ENCODE data around the gene LEMD2. TPM values are rescaled to one million over a fixed set of nuclear protein-coding genes. Genes with fewer than 3 reads are reported as not detected.
"Not testable (repeated sequence)": the region's sequence is repeated elsewhere in the genome, so short reads cannot be mapped to it uniquely, and the experiment has no call there.

Gene LEMD2
- polyA plus RNA-seq (ENCODE audit: insufficient read length in 12 of 12) = 10 to 100 TPM in 11 of 12 donors, not detected in 1; 34.3 to 70.2 (median 40.5) TPM
- long read RNA-seq, donor 1, transcript LEMD2-201 (9 exons, 2,958 nt) = major isoform, 8 of 21 reads
- long read RNA-seq, donor 1, partial matches to known transcripts = 12 of 21 reads
- long read RNA-seq, donor 1, other reads (novel, unspliced or antisense) = 0 of 21 reads
- long read RNA-seq, donor 2, transcript LEMD2-201 (9 exons, 2,958 nt) = major isoform, 7 of 7 reads
- long read RNA-seq, donor 2, partial matches to known transcripts = 0 of 7 reads
- long read RNA-seq, donor 2, other reads (novel, unspliced or antisense) = 0 of 7 reads
- long read RNA-seq, donor 3, transcript LEMD2-201 (9 exons, 2,958 nt) = major isoform, 5 of 8 reads
- long read RNA-seq, donor 3, partial matches to known transcripts = 0 of 8 reads
- long read RNA-seq, donor 3, other reads (novel, unspliced or antisense) = 0 of 8 reads
- long read RNA-seq, donor 4, partial matches to known transcripts = 0 of 2 reads
- long read RNA-seq, donor 4, other reads (novel, unspliced or antisense) = 0 of 2 reads
- long read RNA-seq, donor 5, transcript LEMD2-201 (9 exons, 2,958 nt) = major isoform, 16 of 17 reads
- long read RNA-seq, donor 5, partial matches to known transcripts = 0 of 17 reads
- long read RNA-seq, donor 5, other reads (novel, unspliced or antisense) = 0 of 17 reads
- long read RNA-seq, donor 6, transcript LEMD2-201 (9 exons, 2,958 nt) = major isoform, 11 of 11 reads
- long read RNA-seq, donor 6, partial matches to known transcripts = 0 of 11 reads
- long read RNA-seq, donor 6, other reads (novel, unspliced or antisense) = 0 of 11 reads
- long read RNA-seq, donor 7, partial matches to known transcripts = 10 of 10 reads
- long read RNA-seq, donor 7, other reads (novel, unspliced or antisense) = 0 of 10 reads
- long read RNA-seq, donor 8, transcript LEMD2-201 (9 exons, 2,958 nt) = major isoform, 11 of 11 reads
- long read RNA-seq, donor 8, partial matches to known transcripts = 0 of 11 reads
- long read RNA-seq, donor 8, other reads (novel, unspliced or antisense) = 0 of 11 reads
- long read RNA-seq, donor 9, transcript LEMD2-201 (9 exons, 2,958 nt) = major isoform, 7 of 18 reads
- long read RNA-seq, donor 9, partial matches to known transcripts = 11 of 18 reads
- long read RNA-seq, donor 9, other reads (novel, unspliced or antisense) = 0 of 18 reads
- long read RNA-seq, donor 10, transcript LEMD2-201 (9 exons, 2,958 nt) = major isoform, 10 of 13 reads
- long read RNA-seq, donor 10, partial matches to known transcripts = 0 of 13 reads
- long read RNA-seq, donor 10, other reads (novel, unspliced or antisense) = 0 of 13 reads
- long read RNA-seq, donor 11, transcript LEMD2-201 (9 exons, 2,958 nt) = major isoform, 6 of 12 reads
- long read RNA-seq, donor 11, partial matches to known transcripts = 5 of 12 reads
- long read RNA-seq, donor 11, other reads (novel, unspliced or antisense) = 0 of 12 reads

DNA sequence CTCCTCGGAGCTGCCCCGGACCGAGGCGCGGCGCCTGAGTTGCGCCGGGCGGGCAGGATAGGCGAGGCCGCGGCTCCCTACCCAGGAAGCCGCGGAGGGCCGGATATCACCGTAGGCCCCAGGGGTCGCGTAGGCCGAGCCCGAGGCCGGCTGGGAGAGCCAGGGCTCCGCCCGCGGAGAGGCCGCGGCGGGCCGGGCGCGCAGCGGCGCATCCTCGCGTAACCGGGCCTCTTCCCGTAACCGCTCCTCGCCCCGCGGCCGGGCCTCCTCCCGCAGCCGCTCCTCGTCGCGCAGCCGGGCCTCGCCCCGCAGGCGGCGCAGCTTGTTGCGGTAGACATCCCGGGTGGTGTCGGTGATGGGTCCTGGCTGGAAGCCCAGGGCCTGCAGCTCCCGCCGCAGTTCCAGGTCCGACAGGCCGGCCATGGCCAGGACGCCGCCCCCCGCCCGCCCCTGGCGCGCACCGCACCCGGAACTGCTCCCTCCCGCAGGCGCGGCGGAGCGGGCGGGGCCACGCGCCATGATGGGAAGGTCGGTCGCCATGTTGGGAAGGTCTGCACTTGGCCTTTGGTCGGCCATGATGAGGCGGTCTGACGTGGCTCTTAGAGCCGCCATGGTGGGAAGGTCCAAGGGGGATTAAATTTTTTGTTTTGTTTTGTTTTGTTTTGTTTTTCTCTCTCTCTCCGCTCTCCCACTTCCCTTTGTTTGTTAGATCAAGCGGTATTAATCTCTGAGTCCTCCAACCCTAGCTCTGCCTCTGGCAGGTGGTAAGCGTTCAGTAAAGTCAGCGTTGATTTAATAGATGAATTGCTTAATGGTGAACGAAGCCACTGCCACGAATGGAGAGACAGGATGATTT lies at the start of gene LEMD2:
Gene LEMD2 (minus strand): TSS at position 437 of the 856 bp plus-strand sequence. CDS start 14 bp downstream, at position 423.
- peak; percentile 96 for DNase-seq

DNA sequence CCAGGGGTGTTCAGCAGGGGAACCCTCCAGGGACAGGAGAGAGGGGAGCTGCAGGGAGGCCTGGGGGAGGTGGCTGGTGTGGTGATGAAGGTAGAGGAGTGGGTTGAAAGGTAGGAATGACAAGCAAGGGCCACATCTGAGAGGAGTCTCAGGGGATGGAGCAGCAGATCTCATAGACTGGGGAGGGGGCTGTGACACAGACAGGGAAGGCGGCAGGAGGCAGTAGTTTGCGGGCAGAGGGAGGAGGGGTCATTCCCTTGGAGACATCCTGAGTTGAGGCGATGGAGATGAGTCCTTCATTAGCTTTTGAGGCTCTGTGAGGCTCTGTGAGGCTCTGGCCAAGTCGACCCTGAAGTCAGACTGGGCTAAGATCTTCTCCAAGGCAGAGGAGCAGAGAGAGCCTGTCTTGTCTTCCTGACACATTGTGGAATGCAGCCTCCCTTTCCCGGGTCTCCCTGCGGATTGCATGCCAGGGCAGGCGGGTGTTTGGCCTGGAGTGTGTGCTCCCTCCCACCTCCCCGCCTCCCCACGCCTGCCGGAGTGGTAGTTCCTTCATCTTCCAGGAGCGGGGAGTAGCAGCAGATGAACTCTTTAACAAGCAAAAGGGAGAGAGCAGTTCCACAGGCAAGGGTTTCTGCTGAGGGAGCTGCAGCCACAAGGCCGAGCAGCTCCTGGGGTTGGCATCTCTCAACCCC lies 49.2 kb upstream of the LEMD2 start:
- no peak for DNase-seq

DNA sequence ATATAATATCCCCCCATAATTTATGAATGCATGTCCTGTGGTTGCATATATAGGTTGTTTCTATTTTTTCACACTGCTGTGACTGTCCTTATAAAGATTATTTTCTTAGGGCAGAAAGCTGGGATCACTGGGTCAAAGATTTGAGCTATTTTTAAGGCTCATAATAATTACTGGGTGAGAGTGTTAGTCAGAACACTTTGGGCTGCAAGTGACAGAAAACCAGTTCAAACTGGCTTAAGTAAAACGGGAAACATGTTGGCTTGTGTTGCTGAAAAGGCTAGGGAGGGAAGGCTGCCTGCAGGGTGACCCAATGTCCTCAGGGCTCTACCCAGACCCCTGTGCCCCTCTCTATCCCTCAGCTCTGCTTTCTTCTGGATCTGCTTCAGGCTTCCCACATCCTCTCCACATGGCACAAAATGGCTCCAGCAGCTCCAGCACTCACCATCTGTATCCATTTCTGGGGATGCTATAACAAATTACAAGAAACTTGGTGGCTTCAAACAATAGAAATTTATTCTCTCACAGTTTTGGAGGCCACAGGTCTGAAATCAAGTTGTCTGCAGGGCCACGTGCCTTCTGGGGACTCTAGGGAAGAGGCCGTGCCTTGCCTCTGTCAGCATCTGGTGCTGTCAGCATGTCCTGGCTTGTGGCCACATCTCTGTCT lies 48.0 kb upstream of the LEMD2 start:
- no peak for DNase-seq

DNA sequence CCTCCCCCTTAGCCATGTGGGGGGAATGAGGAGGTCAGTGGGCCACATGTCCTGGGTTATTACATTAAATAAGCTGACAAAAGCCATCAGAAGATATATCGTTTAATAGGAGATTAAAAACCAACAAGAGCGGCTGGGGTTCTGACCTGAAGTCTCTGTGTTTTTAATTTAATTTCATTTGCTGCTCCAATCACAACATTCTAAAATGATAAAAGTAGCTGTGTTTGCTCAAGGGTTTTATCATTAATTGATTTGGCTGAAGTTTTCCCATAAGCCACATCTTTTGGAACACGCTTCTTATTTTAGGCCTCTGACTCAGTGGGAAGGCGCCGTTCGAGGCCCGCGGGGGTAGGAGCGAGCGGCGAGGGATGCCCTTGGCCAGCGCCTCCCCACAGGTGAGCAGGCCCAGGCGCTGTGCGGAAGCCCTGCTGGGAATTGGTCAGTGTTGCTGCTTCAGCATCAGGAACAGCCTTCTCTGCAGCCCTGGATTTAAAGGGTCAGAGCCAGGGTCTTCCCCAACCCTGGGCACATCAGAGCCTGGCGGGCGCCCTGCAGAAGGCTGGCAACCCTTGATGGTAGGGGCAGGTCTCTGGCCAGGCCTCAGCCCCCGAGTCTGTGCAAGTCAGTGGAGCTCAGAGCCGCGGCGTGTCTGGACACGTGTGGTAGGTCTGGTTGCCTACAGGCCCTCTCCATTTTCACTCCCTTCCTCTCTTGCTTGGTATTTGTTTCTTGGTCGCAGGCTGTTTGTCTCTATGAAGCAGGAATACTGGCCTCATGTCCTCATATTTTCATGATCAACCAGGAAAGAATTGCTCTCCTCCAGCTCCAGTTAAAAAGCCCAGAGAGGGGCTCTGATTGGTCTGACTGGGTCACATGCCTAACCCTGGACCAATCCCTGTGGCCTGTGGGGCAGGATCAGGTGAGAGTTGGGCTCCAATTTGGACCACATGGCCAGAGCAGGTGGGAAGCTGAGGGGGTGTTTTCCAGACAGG lies 45.8 kb upstream of the LEMD2 start:
- no peak for DNase-seq

DNA sequence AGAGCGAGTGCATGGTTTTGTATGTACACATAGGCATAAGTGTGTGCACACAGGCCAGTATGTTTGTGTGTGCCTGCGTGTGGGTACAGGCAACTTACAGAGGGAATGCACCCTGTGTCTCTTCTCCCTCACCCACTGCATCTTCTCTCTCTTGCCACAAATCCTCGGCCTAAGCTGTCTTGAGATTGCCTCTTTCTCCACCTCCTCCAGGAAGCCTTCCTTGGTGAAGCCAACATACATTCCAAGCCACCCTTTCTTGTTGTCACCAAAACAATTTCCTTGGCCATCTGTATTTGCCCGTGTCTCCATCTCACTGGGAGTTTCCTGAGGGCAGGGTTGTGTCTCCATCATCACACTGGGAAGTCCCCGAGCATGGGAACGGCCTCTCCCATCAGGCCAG lies 44.7 kb upstream of the LEMD2 start:
- DNase-seq = no peak

DNA sequence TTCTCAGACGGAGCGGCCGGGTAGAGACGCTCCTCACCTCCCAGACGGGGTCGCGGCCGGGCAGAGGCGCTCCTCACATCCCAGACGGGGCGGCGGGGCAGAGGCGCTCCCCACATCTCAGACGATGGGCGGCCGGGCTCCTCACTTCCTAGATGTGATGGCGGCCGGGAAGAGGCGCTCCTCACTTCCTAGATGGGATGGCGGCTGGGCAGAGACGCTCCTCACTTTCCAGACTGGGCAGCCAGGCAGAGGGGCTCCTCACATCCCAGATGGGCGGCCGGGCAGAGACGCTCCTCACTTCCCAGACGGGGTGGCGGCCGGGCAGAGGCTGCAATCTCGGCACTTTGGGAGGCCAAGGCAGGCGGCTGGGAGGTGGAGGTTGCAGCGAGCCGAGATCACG lies 43.9 kb upstream of the LEMD2 start:
- not testable (repeated sequence) for DNase-seq

DNA sequence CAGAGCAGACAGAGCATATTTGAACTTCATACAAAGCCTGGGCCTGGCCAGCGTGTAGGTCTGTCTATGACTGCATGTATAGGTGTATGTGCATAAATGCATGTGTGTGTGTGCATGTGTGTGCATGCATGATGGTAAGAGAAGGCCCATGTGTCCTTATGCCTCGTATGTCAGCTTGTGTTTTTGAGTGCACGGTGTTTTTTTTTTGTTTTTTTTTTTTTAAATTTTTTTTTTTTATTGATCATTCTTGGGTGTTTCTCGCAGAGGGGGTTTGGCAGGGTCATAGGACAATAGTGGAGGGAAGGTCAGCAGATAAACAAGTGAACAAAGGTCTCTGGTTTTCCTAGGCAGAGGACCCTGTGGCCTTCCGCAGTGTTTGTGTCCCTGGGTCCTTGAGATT lies 42.8 kb upstream of the LEMD2 start:
- DNase-seq = not testable (repeated sequence)

DNA sequence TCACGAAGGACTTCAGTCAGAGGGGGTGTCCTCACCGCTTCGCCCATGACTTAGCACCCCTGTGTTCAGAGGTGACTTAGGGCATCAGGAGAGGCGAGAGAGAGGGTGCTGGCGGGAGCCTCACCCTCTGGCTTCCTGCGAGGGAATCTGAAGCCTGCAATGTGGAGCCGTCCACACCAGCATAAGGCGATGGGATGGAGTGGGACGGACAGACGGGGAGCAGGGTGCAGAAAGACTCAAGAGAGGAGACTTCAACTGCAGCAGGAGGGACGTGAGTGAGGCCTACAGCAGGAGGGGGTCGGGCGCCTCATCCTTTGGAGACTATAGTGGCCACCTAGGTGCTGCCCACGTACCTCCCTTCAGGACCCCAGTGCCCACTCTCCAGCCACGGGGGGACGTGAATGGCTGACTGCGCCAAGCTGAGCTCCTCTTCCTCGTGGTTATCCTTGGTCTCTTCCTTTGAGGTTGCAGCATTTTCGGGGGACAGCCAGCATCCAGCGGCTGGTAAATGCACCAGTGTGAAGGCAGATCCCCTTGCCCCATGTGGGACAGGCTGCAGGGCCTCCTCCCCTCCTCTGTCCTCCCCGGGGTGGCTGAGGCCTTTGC lies 41.8 kb upstream of the LEMD2 start:
- DNase-seq = no peak

DNA sequence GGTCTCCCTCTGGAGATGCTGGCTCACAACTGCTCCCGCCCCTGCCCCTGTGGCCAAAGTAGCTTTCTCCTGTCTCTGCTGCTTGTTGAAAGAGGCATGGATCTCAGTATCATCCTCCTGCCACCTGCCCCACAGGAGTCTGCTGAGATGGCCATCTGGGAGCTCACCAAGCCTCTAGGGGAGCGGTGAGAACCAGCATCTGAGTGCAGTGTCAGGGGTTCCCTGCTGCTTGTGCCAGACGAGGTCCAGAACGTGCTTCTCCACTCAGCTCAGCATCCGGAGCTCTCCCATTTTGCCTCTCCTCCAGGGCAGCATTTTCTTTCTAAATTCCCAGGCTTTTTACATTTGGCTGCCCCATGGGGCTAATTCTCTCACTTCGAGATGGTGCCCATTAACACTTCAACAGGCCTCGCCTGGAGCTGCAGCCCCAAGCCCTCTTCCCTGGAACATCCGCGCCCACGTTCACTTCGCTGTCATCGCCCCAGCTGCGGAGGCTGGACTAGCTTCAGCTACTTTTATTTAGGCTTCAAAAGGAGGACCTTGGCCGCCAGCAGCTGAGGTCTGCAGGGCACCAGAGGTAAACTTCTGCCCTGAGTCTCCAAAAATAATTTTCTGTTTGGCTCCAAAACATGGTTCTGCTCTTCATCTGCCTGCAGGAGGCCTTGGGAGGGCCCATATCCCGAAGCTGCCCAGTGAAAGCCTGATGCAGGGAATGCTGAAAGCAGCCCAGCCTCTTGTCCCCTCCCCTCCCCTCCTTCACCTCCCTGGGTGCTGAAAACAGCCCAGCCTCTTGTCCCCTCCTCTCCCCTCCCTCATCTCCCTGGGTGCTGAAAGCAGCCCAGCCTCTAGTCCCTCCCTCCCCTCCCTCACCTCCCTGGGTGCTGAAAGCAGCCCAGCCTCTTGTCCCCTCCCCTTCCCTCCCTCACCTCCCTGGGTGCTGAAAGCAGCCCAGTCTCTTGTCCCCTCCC lies 40.1 kb upstream of the LEMD2 start:
- DNase-seq = no peak

DNA sequence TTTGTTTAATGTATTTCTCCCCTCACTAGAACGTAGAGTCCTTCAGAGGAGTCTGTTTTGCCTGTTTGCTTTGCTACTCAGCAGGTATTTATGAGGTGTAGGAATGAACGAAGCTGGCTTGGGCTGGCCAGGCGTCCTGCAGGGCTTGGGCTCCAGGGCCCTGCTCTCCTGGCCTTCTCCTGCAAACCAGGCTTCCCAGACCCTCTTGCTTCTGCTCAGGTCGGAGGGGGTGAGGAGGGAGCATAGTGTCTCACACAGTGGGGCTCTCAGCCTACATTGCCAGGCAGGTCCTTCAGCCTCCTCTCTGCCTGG lies 39.5 kb upstream of the LEMD2 start:
- DNase-seq = no peak

- no peak for DNase-seq
Observed at GRCh38 chr6:33827546-33828451, 38.9 kb upstream of the LEMD2 start.

DNA sequence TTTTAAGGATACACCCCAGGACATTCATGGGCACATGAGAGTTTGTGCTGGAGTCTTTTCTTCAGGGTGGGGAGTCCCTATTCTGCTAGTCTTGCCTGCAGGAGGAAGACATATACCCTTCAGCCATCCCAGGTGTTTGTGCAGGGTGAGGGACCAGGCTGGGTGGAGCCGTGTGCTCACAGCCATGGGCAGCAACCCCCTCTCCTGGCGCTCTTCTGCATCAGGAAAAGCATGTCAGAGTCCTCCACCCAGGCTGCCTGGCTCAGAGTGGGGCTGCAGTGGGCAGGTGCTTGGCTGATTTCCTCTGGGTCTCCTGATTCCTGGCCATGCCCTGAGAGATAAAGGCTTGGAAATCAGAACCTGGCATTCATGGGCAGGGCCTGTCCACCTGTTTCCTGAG lies 37.6 kb upstream of the LEMD2 start:
- DNase-seq = no peak

- DNase-seq = no peak
Observed at GRCh38 chr6:33824461-33825154, 35.7 kb upstream of the LEMD2 start.

- DNase-seq = no peak
Observed at GRCh38 chr6:33823806-33824205, 34.9 kb upstream of the LEMD2 start.
